ENCODE measurements around the gene RNF151. TPM values are rescaled to one million over a fixed set of nuclear protein-coding genes. Genes with fewer than 3 reads are reported as not detected.
A peak's percentile ranks its signal among the peaks of the same experiment; 100 is the strongest.

Gene RNF151
- total and polyA plus RNA-seq, 2 of the 13 experiments (the other 11 are each of a cell fraction or from before 2014, with no cell fraction given), result not detected

DNA sequence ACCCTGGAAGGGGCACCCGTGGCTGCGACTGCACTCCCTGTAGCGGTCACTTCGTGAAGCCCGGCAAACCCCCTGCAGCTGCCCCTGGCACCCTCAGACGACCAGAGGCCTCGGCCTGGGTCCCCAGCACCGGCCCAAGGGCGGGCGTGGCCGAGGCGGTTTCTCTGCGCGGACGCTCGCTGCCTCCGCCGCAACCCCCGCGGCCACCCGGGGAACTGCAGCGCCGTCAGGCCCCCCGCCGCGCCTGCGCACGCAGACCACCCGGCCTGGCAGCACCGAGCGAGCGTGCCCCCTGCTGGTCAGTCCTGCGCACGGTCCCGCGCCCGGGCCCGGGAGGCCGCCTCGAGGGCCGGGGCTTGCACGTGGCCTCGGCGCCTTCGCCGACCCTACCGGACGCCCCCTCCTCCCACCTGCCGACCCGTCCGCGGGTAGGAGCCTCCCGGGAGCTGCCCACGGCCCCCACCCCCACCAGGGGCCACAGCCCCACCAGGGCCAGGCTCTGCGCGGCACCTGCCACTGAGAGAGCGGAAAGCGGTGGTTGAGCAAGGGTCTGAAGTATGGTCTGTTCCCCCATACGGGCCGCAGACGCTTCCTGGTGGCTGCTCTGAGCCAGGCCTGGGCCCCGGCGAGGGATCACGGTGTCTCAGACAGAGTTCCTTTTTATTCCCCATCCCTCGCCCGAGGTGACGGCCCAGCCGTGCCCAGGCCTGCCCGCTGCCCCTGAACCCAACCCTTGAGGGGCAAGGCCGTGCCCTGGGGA lies 36.9 kb upstream of the RNF151 start (continued):
- TF ChIP-seq, protein P1, sequence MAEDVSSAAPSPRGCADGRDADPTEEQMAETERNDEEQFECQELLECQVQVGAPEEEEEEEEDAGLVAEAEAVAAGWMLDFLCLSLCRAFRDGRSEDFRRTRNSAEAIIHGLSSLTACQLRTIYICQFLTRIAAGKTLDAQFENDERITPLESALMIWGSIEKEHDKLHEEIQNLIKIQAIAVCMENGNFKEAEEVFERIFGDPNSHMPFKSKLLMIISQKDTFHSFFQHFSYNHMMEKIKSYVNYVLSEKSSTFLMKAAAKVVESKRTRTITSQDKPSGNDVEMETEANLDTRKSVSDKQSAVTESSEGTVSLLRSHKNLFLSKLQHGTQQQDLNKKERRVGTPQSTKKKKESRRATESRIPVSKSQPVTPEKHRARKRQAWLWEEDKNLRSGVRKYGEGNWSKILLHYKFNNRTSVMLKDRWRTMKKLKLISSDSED (CRISPR knock-in tag; IDR thresholded peaks at IDR 0.05), result peak; percentile 81
- TF ChIP-seq TCF7L2 (IDR thresholded peaks at IDR 0.05; ENCODE audit: low read depth, low read length) (no peak), ZNF746 (CRISPR knock-in tag; IDR thresholded peaks at IDR 0.05) (no peak), ETV5 (CRISPR knock-in tag; IDR thresholded peaks at IDR 0.05; ENCODE audit: borderline replicate concordance) (peak; percentile 26; the same call in 1 of the 2 replicates), RCOR2 (CRISPR knock-in tag; IDR thresholded peaks at IDR 0.05) (no peak), ATF7 (IDR thresholded peaks at IDR 0.05) (no peak), ATF7 (CRISPR knock-in tag; IDR thresholded peaks at IDR 0.05) (no peak), ZNF841 (CRISPR knock-in tag; IDR thresholded peaks at IDR 0.05; ENCODE audit: borderline replicate concordance) (no peak), MAZ (IDR thresholded peaks at IDR 0.05; ENCODE audit: borderline replicate concordance, low read depth, low read length) (no peak), MAZ (CRISPR knock-in tag; IDR thresholded peaks at IDR 0.05; ENCODE audit: low read depth) (peak; percentile 94), THYN1 (CRISPR knock-in tag; IDR thresholded peaks at IDR 0.05; ENCODE audit: borderline replicate concordance, low read depth) (no peak), NFRKB (IDR thresholded peaks at IDR 0.05) (no peak), EP300 (IDR thresholded peaks at IDR 0.05; ENCODE audit: low read depth in 2 of 2, low read length in 2 of 2) (no peak), EP300 (CRISPR knock-in tag; IDR thresholded peaks at IDR 0.05; ENCODE audit: borderline replicate concordance) (no peak), RELA (CRISPR knock-in tag; IDR thresholded peaks at IDR 0.05) (peak; percentile 93; the same call in 1 of the 2 replicates), ARNT2 (CRISPR knock-in tag; IDR thresholded peaks at IDR 0.05; ENCODE audit: low read depth) (peak; percentile 98), KLF6 (CRISPR knock-in tag; IDR thresholded peaks at IDR 0.05) (peak; percentile 78)
- TF ChIP-seq, protein P2, sequence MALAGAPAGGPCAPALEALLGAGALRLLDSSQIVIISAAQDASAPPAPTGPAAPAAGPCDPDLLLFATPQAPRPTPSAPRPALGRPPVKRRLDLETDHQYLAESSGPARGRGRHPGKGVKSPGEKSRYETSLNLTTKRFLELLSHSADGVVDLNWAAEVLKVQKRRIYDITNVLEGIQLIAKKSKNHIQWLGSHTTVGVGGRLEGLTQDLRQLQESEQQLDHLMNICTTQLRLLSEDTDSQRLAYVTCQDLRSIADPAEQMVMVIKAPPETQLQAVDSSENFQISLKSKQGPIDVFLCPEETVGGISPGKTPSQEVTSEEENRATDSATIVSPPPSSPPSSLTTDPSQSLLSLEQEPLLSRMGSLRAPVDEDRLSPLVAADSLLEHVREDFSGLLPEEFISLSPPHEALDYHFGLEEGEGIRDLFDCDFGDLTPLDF (CRISPR knock-in tag; IDR thresholded peaks at IDR 0.05), result peak; percentile 67; the same call in 1 of the 2 replicates
- TF ChIP-seq, protein P3, sequence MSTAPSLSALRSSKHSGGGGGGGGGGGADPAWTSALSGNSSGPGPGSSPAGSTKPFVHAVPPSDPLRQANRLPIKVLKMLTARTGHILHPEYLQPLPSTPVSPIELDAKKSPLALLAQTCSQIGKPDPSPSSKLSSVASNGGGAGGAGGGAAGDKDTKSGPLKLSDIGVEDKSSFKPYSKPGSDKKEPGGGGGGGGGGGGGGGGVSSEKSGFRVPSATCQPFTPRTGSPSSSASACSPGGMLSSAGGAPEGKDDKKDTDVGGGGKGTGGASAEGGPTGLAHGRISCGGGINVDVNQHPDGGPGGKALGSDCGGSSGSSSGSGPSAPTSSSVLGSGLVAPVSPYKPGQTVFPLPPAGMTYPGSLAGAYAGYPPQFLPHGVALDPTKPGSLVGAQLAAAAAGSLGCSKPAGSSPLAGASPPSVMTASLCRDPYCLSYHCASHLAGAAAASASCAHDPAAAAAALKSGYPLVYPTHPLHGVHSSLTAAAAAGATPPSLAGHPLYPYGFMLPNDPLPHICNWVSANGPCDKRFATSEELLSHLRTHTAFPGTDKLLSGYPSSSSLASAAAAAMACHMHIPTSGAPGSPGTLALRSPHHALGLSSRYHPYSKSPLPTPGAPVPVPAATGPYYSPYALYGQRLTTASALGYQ (CRISPR knock-in tag; IDR thresholded peaks at IDR 0.05), result no peak
- TF ChIP-seq, protein P4, sequence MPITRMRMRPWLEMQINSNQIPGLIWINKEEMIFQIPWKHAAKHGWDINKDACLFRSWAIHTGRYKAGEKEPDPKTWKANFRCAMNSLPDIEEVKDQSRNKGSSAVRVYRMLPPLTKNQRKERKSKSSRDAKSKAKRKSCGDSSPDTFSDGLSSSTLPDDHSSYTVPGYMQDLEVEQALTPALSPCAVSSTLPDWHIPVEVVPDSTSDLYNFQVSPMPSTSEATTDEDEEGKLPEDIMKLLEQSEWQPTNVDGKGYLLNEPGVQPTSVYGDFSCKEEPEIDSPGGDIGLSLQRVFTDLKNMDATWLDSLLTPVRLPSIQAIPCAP (CRISPR knock-in tag; IDR thresholded peaks at IDR 0.05; ENCODE audit: low read depth), result no peak
- TF ChIP-seq, protein P5, sequence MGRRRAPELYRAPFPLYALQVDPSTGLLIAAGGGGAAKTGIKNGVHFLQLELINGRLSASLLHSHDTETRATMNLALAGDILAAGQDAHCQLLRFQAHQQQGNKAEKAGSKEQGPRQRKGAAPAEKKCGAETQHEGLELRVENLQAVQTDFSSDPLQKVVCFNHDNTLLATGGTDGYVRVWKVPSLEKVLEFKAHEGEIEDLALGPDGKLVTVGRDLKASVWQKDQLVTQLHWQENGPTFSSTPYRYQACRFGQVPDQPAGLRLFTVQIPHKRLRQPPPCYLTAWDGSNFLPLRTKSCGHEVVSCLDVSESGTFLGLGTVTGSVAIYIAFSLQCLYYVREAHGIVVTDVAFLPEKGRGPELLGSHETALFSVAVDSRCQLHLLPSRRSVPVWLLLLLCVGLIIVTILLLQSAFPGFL (CRISPR knock-in tag; IDR thresholded peaks at IDR 0.05), result no peak
- TF ChIP-seq, protein P6, sequence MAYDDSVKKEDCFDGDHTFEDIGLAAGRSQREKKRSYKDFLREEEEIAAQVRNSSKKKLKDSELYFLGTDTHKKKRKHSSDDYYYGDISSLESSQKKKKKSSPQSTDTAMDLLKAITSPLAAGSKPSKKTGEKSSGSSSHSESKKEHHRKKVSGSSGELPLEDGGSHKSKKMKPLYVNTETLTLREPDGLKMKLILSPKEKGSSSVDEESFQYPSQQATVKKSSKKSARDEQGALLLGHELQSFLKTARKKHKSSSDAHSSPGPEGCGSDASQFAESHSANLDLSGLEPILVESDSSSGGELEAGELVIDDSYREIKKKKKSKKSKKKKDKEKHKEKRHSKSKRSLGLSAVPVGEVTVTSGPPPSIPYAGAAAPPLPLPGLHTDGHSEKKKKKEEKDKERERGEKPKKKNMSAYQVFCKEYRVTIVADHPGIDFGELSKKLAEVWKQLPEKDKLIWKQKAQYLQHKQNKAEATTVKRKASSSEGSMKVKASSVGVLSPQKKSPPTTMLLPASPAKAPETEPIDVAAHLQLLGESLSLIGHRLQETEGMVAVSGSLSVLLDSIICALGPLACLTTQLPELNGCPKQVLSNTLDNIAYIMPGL (CRISPR knock-in tag; IDR thresholded peaks at IDR 0.05; ENCODE audit: borderline replicate concordance in 1 of 2, low read depth in 1 of 2), result peak; percentile 90 to 94

Measured in HepG2 (cell line).